ENCODE measurements around the gene FAM216B. TPM values are rescaled to one million over a fixed set of nuclear protein-coding genes. Genes with fewer than 3 reads are reported as not detected.

Gene FAM216B
- total and polyA plus RNA-seq, 2 donors (not counting 3 experiments of a cell fraction or from before 2014, with no cell fraction given), result not detected

DNA sequence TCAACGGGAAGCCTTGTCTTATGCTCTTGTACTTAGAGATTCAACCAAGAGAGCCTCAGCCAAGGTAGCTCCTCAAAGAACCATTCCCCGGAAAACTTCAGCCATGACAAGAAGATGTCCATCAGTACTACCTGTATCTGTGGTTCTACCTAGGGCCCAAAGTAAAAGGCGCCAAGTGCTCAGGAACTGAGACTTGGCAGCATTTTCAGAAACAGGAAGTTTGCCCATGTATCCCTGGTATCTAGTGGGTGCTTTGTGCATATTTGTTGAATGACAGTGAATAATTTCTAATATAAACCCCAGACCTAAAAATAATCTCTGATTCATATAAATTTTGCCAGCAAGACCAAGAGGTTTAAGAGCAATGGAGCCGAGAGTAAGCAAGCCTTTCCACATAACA, 7.2 kb downstream of the FAM216B start:
- Histone ChIP-seq H3K9me3 (replicated peaks; ENCODE audit: control insufficient read depth, insufficient read depth, low read length) (no peaks in the 10 kb centered on the region), H2AFZ (ENCODE audit: low read depth, low read length) (no peak overlapping the region), H3K36me3 (ENCODE audit: control insufficient read depth in 2 of 2, extremely low read depth in 1 of 2, insufficient read depth in 2 of 2, low read length in 2 of 2) (no peaks in the 10 kb centered on the region), H3K79me2 (ENCODE audit: control insufficient read depth, insufficient read depth, low read length) (no peaks in the 10 kb centered on the region), H4K20me1 (replicated peaks; ENCODE audit: control insufficient read depth, extremely low read depth, insufficient read depth, low read length) (no peaks in the 10 kb centered on the region), H3K9me1 (replicated peaks; ENCODE audit: control insufficient read depth, extremely low read depth, insufficient read depth, low read length) (no peaks in the 10 kb centered on the region), H3K4me3 (replicated peaks in 1 of 3; ENCODE audit: insufficient read depth in 1 of 3, low read depth in 1 of 3, low read length in 3 of 3) (no peak overlapping the region), H3K9ac (replicated peaks; ENCODE audit: extremely low read depth, insufficient read depth, low read length) (no peak overlapping the region), H3K4me2 (ENCODE audit: insufficient read depth, low read length) (no peak overlapping the region), H3K27me3 (ENCODE audit: control insufficient read depth in 2 of 2, insufficient read depth in 2 of 2, low read length in 2 of 2) (no peaks in the 10 kb centered on the region), H3K4me1 (ENCODE audit: control insufficient read depth, extremely low read depth, insufficient read depth, low read length) (no peaks in the 10 kb centered on the region), H3K27ac (ENCODE audit: insufficient read depth, low read depth, low read length) (no peak overlapping the region)
- intact Hi-C loops (cut with micrococcal nuclease) (no loop called here), dilution Hi-C loops (cut with MboI; ENCODE audit: extremely low pct_ligation_motif_present, low sequenced_read_pairs) (no loop called here)
- ChIA-PET POLR2A (no interaction called here), CTCF (no interaction called here)
- no TSS peak for BruUV-seq (replicated peaks)
- FAIRE-seq (no peak), DNase-seq (ENCODE audit: low read depth, low spot score) (no peak)
- no peak for TF ChIP-seq POLR2A (IDR thresholded peaks at IDR 0.05; ENCODE audit: low read depth, low read length)
- no peak for TF ChIP-seq JUN (IDR thresholded peaks at IDR 0.05; ENCODE audit: borderline replicate concordance, insufficient read depth, insufficient read length, low read depth)
- no peak for TF ChIP-seq POLR2AphosphoS5 (IDR thresholded peaks at IDR 0.05; ENCODE audit: insufficient read depth, low read depth, low read length)
- no peak for TF ChIP-seq EZH2 (IDR thresholded peaks at IDR 0.05; ENCODE audit: borderline replicate concordance, low read depth, low read length, severe bottlenecking)
- no peak for TF ChIP-seq MYC (IDR thresholded peaks at IDR 0.05; ENCODE audit: low read depth, low read length)
- TF ChIP-seq, protein P1, sequence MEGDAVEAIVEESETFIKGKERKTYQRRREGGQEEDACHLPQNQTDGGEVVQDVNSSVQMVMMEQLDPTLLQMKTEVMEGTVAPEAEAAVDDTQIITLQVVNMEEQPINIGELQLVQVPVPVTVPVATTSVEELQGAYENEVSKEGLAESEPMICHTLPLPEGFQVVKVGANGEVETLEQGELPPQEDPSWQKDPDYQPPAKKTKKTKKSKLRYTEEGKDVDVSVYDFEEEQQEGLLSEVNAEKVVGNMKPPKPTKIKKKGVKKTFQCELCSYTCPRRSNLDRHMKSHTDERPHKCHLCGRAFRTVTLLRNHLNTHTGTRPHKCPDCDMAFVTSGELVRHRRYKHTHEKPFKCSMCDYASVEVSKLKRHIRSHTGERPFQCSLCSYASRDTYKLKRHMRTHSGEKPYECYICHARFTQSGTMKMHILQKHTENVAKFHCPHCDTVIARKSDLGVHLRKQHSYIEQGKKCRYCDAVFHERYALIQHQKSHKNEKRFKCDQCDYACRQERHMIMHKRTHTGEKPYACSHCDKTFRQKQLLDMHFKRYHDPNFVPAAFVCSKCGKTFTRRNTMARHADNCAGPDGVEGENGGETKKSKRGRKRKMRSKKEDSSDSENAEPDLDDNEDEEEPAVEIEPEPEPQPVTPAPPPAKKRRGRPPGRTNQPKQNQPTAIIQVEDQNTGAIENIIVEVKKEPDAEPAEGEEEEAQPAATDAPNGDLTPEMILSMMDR (IDR thresholded peaks at IDR 0.05; ENCODE audit: extremely low read depth in 1 of 2, insufficient read depth in 1 of 2, low read depth in 1 of 2, low read length in 2 of 2), result no peak
- TF ChIP-seq, protein P2, sequence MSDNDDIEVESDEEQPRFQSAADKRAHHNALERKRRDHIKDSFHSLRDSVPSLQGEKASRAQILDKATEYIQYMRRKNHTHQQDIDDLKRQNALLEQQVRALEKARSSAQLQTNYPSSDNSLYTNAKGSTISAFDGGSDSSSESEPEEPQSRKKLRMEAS (IDR thresholded peaks at IDR 0.05; ENCODE audit: insufficient read depth, insufficient read length), result no peak
- TF ChIP-seq GATA2 (IDR thresholded peaks at IDR 0.05; ENCODE audit: insufficient read depth, insufficient read length, low read depth, low read length), result no peak
- TF ChIP-seq FOS (IDR thresholded peaks at IDR 0.05; ENCODE audit: borderline replicate concordance, insufficient read depth, low read length), result no peak
